Measurements from ENCODE around the gene CDK11B. TPM values are rescaled to one million over a fixed set of nuclear protein-coding genes. Genes with fewer than 3 reads are reported as not detected.

The CDK11B gene
- polyA plus RNA-seq, 1 donor (not counting 4 experiments of a cell fraction or from before 2014, with no cell fraction given) = 5.9 TPM

DNA sequence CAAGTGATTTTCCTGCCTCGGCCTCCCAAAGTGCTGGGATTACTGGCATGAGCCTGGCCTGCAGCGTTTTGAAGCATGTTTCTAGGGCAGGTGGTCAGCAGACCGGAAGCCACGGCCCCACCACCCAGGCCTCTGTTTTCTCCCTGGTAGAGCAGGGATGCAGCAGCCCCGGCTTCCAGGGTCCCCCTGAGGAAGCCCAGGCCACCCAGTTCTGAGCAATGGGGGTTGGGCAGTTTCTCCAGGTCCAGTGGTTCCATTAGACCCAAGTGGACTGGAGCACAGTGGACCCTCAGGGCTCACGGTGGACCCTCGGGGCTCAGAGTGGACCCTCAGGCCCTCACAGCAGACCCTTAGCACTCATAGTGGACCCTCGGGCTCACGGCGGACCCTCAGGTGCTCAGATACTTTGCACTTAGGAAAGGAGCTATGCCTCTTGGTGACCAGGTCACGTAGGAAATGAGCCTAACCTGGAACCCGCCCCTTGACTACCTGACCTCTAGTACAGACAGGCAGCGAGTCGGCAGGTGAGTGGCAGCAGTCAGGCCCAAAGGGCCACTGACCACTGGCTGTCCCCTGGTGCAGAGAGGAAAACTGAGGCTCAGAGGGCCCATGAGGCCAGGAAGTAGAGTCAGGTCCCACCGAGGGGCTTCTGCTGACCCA lies 54.3 kb downstream of the CDK11B start:
- Histone ChIP-seq H3K27me3 (ENCODE audit: control insufficient read depth, extremely low read depth, insufficient read depth, low read length) (peaks cover 7% of the 10 kb centered on the region), H3K4me2 (ENCODE audit: control insufficient read depth, extremely low read depth, insufficient read depth, low read depth, low read length) (no peak overlapping the region), H3K79me2 (ENCODE audit: control insufficient read depth, insufficient read depth, low read length) (no peaks in the 10 kb centered on the region), H3K36me3 (ENCODE audit: control insufficient read depth in 2 of 2, extremely low read depth in 1 of 2, insufficient read depth in 2 of 2, low read length in 2 of 2) (no peaks in the 10 kb centered on the region), H3K4me3 (ENCODE audit: control insufficient read depth in 2 of 3, extremely low read depth in 1 of 3, insufficient read depth in 2 of 3, low read depth in 1 of 3, low read length in 3 of 3) (no peak overlapping the region), H3K9me1 (ENCODE audit: control insufficient read depth, extremely low read depth, insufficient read depth, low read length) (no peaks in the 10 kb centered on the region), H4K20me1 (ENCODE audit: control insufficient read depth, extremely low read depth, insufficient read depth, low read length) (no peaks in the 10 kb centered on the region), H3K27ac (ENCODE audit: control insufficient read depth, insufficient read depth, low read length) (no peak overlapping the region), H3K4me1 (ENCODE audit: control insufficient read depth, extremely low read depth, insufficient read depth, low read length) (no peaks in the 10 kb centered on the region), H3K9ac (ENCODE audit: control insufficient read depth, extremely low read depth, insufficient read depth, low read length) (no peak overlapping the region), H3K9me3 (ENCODE audit: control insufficient read depth, low read depth, low read length) (no peaks in the 10 kb centered on the region), H2AFZ (ENCODE audit: control insufficient read depth, low read length) (no peak overlapping the region)
- no peak for TF ChIP-seq EZH2 (IDR thresholded peaks at IDR 0.05; ENCODE audit: low read length)
- TF ChIP-seq, protein P1, sequence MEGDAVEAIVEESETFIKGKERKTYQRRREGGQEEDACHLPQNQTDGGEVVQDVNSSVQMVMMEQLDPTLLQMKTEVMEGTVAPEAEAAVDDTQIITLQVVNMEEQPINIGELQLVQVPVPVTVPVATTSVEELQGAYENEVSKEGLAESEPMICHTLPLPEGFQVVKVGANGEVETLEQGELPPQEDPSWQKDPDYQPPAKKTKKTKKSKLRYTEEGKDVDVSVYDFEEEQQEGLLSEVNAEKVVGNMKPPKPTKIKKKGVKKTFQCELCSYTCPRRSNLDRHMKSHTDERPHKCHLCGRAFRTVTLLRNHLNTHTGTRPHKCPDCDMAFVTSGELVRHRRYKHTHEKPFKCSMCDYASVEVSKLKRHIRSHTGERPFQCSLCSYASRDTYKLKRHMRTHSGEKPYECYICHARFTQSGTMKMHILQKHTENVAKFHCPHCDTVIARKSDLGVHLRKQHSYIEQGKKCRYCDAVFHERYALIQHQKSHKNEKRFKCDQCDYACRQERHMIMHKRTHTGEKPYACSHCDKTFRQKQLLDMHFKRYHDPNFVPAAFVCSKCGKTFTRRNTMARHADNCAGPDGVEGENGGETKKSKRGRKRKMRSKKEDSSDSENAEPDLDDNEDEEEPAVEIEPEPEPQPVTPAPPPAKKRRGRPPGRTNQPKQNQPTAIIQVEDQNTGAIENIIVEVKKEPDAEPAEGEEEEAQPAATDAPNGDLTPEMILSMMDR (optimal IDR thresholded peaks at IDR 0.05 in 1 of 3, IDR thresholded peaks at IDR 0.05 in 1 of 3, conservative IDR thresholded peaks at IDR 0.05 in 1 of 3; ENCODE audit: extremely low read depth in 1 of 3, insufficient read depth in 2 of 3, low read length in 3 of 3) = no peak
- FAIRE-seq (no peak), DNase-seq (ENCODE audit: low read depth, low spot score) (no peak)
- dilution Hi-C loops (cut with MboI; ENCODE audit: extremely low pct_ligation_motif_present, low sequenced_read_pairs) = no loop called here

DNA sequence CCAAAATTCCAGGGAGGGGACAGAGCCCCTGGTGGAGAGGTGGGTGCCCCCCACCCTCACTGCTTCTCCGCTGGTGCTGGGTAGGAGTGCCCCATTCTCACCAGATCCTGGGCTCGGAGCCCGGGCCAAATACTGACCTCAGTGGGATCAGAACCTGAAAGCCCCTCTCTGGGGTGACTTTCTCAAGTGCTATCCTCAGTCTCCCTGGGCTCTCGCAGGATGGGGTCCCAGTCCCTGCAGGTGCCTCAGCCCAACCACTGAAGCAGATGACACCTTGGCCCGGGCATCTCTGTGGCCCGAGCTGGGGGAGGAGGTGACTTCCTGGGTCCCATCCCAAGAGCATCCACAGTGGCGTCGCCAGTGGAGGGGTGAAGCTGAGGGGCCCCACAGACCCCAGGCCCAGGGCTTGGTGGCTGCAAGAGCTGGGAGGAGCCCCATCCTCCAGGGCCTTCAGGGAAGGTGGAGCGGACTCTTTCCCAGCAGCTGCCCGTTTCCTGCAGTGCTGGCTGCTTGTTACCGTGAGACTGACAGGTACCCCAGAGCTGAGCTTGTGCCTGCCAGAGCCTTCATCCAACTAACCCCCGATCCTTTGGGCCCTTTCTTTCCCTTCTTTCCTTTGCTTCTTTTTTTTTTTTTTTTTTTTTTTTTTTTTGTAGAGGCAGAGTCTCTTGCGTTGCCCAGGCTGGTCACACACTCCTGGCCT lies 55.0 kb downstream of the CDK11B start:
- peaks cover 7% of the 10 kb centered on the region for H3K27me3 ChIP-seq (ENCODE audit: control insufficient read depth, extremely low read depth, insufficient read depth, low read length)
- no peak for DNase-seq (ENCODE audit: low read depth, low spot score)

More for the DNA sequence above, 55.0 kb downstream of the CDK11B start:
- dilution Hi-C loops (cut with MboI; ENCODE audit: extremely low pct_ligation_motif_present, low sequenced_read_pairs) = no loop called here
- Histone ChIP-seq H4K20me1 (ENCODE audit: control insufficient read depth, extremely low read depth, insufficient read depth, low read length) (no peaks in the 10 kb centered on the region), H3K9me1 (ENCODE audit: control insufficient read depth, extremely low read depth, insufficient read depth, low read length) (no peaks in the 10 kb centered on the region), H3K27ac (ENCODE audit: control insufficient read depth, insufficient read depth, low read length) (no peak overlapping the region), H2AFZ (ENCODE audit: control insufficient read depth, low read length) (no peak overlapping the region), H3K36me3 (ENCODE audit: control insufficient read depth in 2 of 2, extremely low read depth in 1 of 2, insufficient read depth in 2 of 2, low read length in 2 of 2) (no peaks in the 10 kb centered on the region), H3K4me2 (ENCODE audit: control insufficient read depth, extremely low read depth, insufficient read depth, low read depth, low read length) (no peak overlapping the region), H3K4me1 (ENCODE audit: control insufficient read depth, extremely low read depth, insufficient read depth, low read length) (no peaks in the 10 kb centered on the region), H3K4me3 (ENCODE audit: control insufficient read depth in 2 of 3, extremely low read depth in 1 of 3, insufficient read depth in 2 of 3, low read depth in 1 of 3, low read length in 3 of 3) (no peak overlapping the region), H3K9me3 (ENCODE audit: control insufficient read depth, low read depth, low read length) (no peaks in the 10 kb centered on the region), H3K79me2 (ENCODE audit: control insufficient read depth, insufficient read depth, low read length) (no peaks in the 10 kb centered on the region), H3K9ac (ENCODE audit: control insufficient read depth, extremely low read depth, insufficient read depth, low read length) (no peak overlapping the region)
- no peak for TF ChIP-seq EZH2 (IDR thresholded peaks at IDR 0.05; ENCODE audit: low read length)
- TF ChIP-seq, protein P1 (optimal IDR thresholded peaks at IDR 0.05 in 1 of 3, IDR thresholded peaks at IDR 0.05 in 1 of 3, conservative IDR thresholded peaks at IDR 0.05 in 1 of 3; ENCODE audit: extremely low read depth in 1 of 3, insufficient read depth in 2 of 3, low read length in 3 of 3) = no peak
- FAIRE-seq = no peak
